Measurements from ENCODE around the gene ADIPOQ. TPM values are rescaled to one million over a fixed set of nuclear protein-coding genes. Genes with fewer than 3 reads are reported as not detected.

ADIPOQ gene
- total and polyA plus RNA-seq, 10 donors: 0.11 to 0.17 (median 0.12) TPM; not detected in 7

DNA sequence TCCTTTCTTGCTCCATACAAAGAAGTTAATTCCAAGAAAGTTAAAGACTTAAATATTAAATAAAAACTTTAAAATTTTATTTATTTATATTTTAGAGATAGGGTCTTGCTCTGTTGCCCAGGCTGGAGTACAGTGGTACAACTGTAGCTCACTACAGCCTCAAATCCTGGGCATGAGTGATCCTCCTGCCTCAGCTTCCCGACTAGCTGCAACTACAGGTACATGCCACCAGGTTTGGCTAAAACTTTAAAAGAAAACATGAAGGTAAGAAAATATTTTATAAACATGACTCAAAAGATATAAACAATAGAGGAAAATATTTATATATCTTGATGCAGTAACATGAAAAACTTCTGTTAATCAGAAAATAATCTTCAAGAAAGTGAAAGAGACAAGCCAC, 33.2 kb downstream of the ADIPOQ start:
- H3K36me3 ChIP-seq: no peaks in the 10 kb centered on the region
- H3K4me1 ChIP-seq: peaks cover 5 to 18% (median 12%) of the 10 kb centered on the region in 6 donors
- no peak for TF ChIP-seq POLR2A (IDR thresholded peaks at IDR 0.05)
- TF ChIP-seq, protein P1, sequence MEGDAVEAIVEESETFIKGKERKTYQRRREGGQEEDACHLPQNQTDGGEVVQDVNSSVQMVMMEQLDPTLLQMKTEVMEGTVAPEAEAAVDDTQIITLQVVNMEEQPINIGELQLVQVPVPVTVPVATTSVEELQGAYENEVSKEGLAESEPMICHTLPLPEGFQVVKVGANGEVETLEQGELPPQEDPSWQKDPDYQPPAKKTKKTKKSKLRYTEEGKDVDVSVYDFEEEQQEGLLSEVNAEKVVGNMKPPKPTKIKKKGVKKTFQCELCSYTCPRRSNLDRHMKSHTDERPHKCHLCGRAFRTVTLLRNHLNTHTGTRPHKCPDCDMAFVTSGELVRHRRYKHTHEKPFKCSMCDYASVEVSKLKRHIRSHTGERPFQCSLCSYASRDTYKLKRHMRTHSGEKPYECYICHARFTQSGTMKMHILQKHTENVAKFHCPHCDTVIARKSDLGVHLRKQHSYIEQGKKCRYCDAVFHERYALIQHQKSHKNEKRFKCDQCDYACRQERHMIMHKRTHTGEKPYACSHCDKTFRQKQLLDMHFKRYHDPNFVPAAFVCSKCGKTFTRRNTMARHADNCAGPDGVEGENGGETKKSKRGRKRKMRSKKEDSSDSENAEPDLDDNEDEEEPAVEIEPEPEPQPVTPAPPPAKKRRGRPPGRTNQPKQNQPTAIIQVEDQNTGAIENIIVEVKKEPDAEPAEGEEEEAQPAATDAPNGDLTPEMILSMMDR (IDR thresholded peaks at IDR 0.05 in 8 of 11, conservative IDR thresholded peaks at IDR 0.05 in 3 of 11): no peak
- no peak for TF ChIP-seq POLR2AphosphoS5 (IDR thresholded peaks at IDR 0.05)
- intact Hi-C loops (cut with DNase I; ENCODE audit: low total_unique reads): no loop called here
- no peak overlapping the region for H3K4me3 ChIP-seq
- peaks cover 0 to 4% (median 0%) of the 10 kb centered on the region in 8 donors for H3K9me3 ChIP-seq
- no peak overlapping the region for H3K27ac ChIP-seq
- WGBS, 5 donors: 0 to 100% (median 50%) methylated on average over 1 of the region's 1 CpG
- DNase-seq: no peak
- H3K27me3 ChIP-seq (replicated peaks in 1 of 7): no peaks in the 10 kb centered on the region

DNA sequence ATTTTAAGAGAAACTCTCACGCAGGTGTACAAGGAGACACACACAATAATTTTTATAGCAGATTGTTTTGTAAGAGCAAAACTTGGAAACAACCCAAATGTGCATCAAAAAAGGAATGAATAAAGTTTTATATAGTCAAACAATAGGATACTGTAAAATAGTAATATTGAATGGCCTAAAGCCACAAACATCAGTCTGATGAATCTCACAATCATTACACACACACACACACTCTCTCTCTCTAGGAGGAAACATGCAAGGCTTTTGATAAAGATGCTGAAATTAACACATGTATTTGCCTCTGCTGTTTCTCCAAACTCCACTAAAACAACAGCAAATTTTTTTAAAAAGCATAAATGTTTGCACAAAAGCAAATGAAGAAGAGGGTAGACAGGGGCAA, 37.3 kb downstream of the ADIPOQ start:
- TF ChIP-seq POLR2A (IDR thresholded peaks at IDR 0.05): no peak
- no peak for TF ChIP-seq POLR2AphosphoS5 (IDR thresholded peaks at IDR 0.05)
- TF ChIP-seq, protein P1 (IDR thresholded peaks at IDR 0.05 in 8 of 11, conservative IDR thresholded peaks at IDR 0.05 in 3 of 11): no peak
- Histone ChIP-seq H3K9me3 (peaks cover 0 to 4% (median 0%) of the 10 kb centered on the region in 8 donors), H3K27ac (no peak overlapping the region), H3K4me1 (peaks cover 0 to 14% (median 2%) of the 10 kb centered on the region in 6 donors), H3K4me3 (no peak overlapping the region), H3K36me3 (no peaks in the 10 kb centered on the region), H3K27me3 (replicated peaks in 1 of 7) (no peaks in the 10 kb centered on the region)
- 96 to 100% (median 97%) methylated on average over 1 of the region's 1 CpG for WGBS, 5 donors
- intact Hi-C loops (cut with DNase I; ENCODE audit: low total_unique reads): no loop called here
- DNase-seq: no peak

DNA sequence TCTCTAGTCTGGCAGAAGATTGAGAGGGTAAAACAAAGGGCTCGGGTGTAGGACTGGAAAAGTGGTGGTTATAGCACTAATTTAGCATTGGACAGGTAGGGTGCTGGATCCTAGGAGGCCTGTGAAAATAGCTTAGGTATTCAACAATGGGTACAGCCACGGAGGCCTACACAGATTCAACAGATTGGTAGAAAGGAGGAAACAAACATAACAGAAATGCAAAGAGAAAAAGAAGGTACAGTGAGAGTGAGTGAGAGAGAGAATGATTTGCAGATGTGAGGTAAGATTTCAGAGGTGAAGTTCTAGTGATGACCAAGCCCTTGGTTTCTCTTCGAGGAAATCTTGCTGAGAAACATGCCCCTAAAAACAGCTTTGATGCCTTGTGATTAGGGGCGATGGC, 37.9 kb downstream of the ADIPOQ start:
- 70 to 90% (median 77%) methylated on average over 4 of the region's 4 CpGs for WGBS, 5 donors
- H3K36me3 ChIP-seq: no peaks in the 10 kb centered on the region
- no peaks in the 10 kb centered on the region for H3K27me3 ChIP-seq (replicated peaks in 1 of 7)
- H3K4me3 ChIP-seq: no peak overlapping the region
- H3K27ac ChIP-seq: no peak overlapping the region
- peaks cover 0 to 14% (median 2%) of the 10 kb centered on the region in 6 donors for H3K4me1 ChIP-seq
- peaks cover 0 to 4% (median 0%) of the 10 kb centered on the region in 8 donors for H3K9me3 ChIP-seq
- TF ChIP-seq POLR2AphosphoS5 (IDR thresholded peaks at IDR 0.05) (no peak), POLR2A (IDR thresholded peaks at IDR 0.05) (no peak)
- TF ChIP-seq, protein P1 (IDR thresholded peaks at IDR 0.05 in 8 of 11, conservative IDR thresholded peaks at IDR 0.05 in 3 of 11): no peak
- intact Hi-C loops (cut with DNase I; ENCODE audit: low total_unique reads): no loop called here
- DNase-seq: no peak

DNA sequence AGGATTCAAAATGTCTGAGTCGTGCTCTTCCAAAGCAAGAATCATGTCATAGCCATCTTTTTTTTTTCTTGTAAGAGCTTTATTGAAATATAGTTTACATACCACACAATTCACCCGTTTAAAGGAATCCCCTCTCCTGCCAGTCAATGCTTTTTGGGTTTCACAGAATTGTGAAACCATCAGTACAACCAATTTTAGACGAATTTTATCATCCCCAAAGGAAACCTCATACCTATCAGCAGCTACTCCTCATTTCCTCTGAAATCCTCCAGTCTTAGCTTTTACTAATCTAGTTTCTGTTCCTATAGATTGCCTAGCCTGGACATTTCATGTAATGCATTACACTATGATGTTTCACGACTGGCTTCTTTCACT, 39.6 kb downstream of the ADIPOQ start:
- H3K4me1 ChIP-seq: peaks cover 0 to 14% (median 2%) of the 10 kb centered on the region in 6 donors
- no peaks in the 10 kb centered on the region for H3K36me3 ChIP-seq
- no peak for DNase-seq
- WGBS, 5 donors: 26 to 51% (median 40%) methylated on average over 4 of the region's 4 CpGs
- H3K27me3 ChIP-seq (replicated peaks in 1 of 7): no peaks in the 10 kb centered on the region
- no peak overlapping the region for H3K4me3 ChIP-seq
- no peak overlapping the region for H3K27ac ChIP-seq
- H3K9me3 ChIP-seq: no peaks in the 10 kb centered on the region
- intact Hi-C loops (cut with DNase I; ENCODE audit: low total_unique reads): no loop called here
- TF ChIP-seq, protein P1 (IDR thresholded peaks at IDR 0.05 in 8 of 11, conservative IDR thresholded peaks at IDR 0.05 in 3 of 11): no peak
- no peak for TF ChIP-seq POLR2AphosphoS5 (IDR thresholded peaks at IDR 0.05)

Measured in spleen (tissue), 11 donors.